DOHH2 (cell line): Measurements from ENCODE around the gene CNTN2.

Experiments used
- H3F3A ChIP-seq: fragments of 200-600 bp; sonication (generic), shearing (Covaris generic); 2 replicates; pipeline ENCODE4 v1.6.0; 2016; ENCODE audit warnings: antibody characterized with exemption, mild to moderate bottlenecking; ENCODE audit not compliant: control insufficient read depth, insufficient read depth
- H3K27ac ChIP-seq: fragments of 200-600 bp; sonication (generic); 2 replicates; pipeline ENCODE4 v1.5.1; 2014; ENCODE audit warnings: low read depth, mild to moderate bottlenecking, low read length, moderate library complexity
- H3K27me3 ChIP-seq: fragments of 200-600 bp; sonication (generic); 2 replicates; pipeline ENCODE4 v1.6.1; 2014; ENCODE audit warnings: mild to moderate bottlenecking, low read length, mixed read lengths; ENCODE audit not compliant: control insufficient read depth
- H3K36me3 ChIP-seq: fragments of 200-600 bp; sonication (generic); 2 replicates; pipeline ENCODE4 v1.6.1; 2014; ENCODE audit warnings: mild to moderate bottlenecking, low read length, moderate library complexity, mixed read lengths; ENCODE audit not compliant: control insufficient read depth
- H3K4me1 ChIP-seq: fragments of 200-600 bp; sonication (generic); 2 replicates; pipeline ENCODE4 v1.6.1; 2014; ENCODE audit warnings: mild to moderate bottlenecking, low read length, mixed read lengths; ENCODE audit not compliant: control insufficient read depth
- H3K4me2 ChIP-seq: fragments of 200-600 bp; sonication (generic); 2 replicates; pipeline ENCODE4 v1.6.0; 2014; ENCODE audit warnings: mild to moderate bottlenecking, low read length, moderate library complexity
- H3K4me3 ChIP-seq: fragments of 200-600 bp; sonication (generic); 2 replicates; pipeline ENCODE4 v1.5.1; 2014; ENCODE audit warnings: mild to moderate bottlenecking, low read length, mixed read lengths
- H3K79me2 ChIP-seq: fragments of 200-600 bp; sonication (generic); 2 replicates; pipeline ENCODE4 v1.6.1; 2014; ENCODE audit warnings: mild to moderate bottlenecking, low read length, mixed read lengths; ENCODE audit not compliant: control insufficient read depth
- H3K9me2 ChIP-seq: fragments of 200-600 bp; sonication (generic); replicated peaks from 2 replicates; pipeline ENCODE4 v1.6.1; 2014; ENCODE audit warnings: mild to moderate bottlenecking, low read length, mixed read lengths; ENCODE audit not compliant: control insufficient read depth
- H3K9me3 ChIP-seq: fragments of 200-600 bp; sonication (generic); 2 replicates; pipeline ENCODE4 v1.6.1; 2014; ENCODE audit warnings: antibody characterized with exemption, low read length, mixed read lengths; ENCODE audit not compliant: control insufficient read depth, insufficient read depth
- H4K20me1 ChIP-seq: fragments of 200-600 bp; sonication (generic); 2 replicates; pipeline ENCODE4 v1.6.0; 2014; ENCODE audit warnings: low read depth, mild to moderate bottlenecking, antibody characterized with exemption, low read length, moderate library complexity; ENCODE audit not compliant: control insufficient read depth, insufficient read depth
- CTCF ChIP-seq: fragments of 200-600 bp; sonication (generic); IDR thresholded peaks from one replicate; pipeline ENCODE4 v1.5.1; 2014; ENCODE audit warnings: antibody characterized with exemption, mild to moderate bottlenecking, low read depth, low read length; ENCODE audit not compliant: poor library complexity, severe bottlenecking
- EZH2phosphoT487 ChIP-seq: fragments of 200-600 bp; sonication (generic); IDR thresholded peaks from 2 replicates; pipeline ENCODE4 v1.6.1; 2017; ENCODE audit warnings: borderline replicate concordance, mild to moderate bottlenecking, antibody characterized with exemption, low read length, moderate library complexity, mixed read lengths

CNTN2 gene

GRCh38 chr1:205003358-205004131 lies 39.5 kb upstream of the CNTN2 start:
- H3K27me3 ChIP-seq, result peaks cover 30% of the 10 kb centered on the region
- H3K4me2 ChIP-seq, result no peak overlapping the region
- H3K27ac ChIP-seq, result no peak overlapping the region
- no peaks in the 10 kb centered on the region for H3K36me3 ChIP-seq
- TF ChIP-seq EZH2phosphoT487, result no peak
- no peak for TF ChIP-seq CTCF
- H3K9me3 ChIP-seq, result no peaks in the 10 kb centered on the region
- H3K79me2 ChIP-seq, result no peaks in the 10 kb centered on the region
- no peaks in the 10 kb centered on the region for H4K20me1 ChIP-seq
- H3F3A ChIP-seq, result no peaks in the 10 kb centered on the region
- H3K4me3 ChIP-seq, result no peak overlapping the region
- no peaks in the 10 kb centered on the region for H3K9me2 ChIP-seq
- H3K4me1 ChIP-seq, result no peaks in the 10 kb centered on the region

- TF ChIP-seq CTCF (no peak), EZH2phosphoT487 (no peak)
- Histone ChIP-seq H3F3A (no peaks in the 10 kb centered on the region), H3K79me2 (no peaks in the 10 kb centered on the region), H3K4me3 (no peak overlapping the region), H3K9me3 (no peaks in the 10 kb centered on the region), H3K9me2 (no peaks in the 10 kb centered on the region), H3K4me2 (no peak overlapping the region), H3K36me3 (no peaks in the 10 kb centered on the region), H3K27me3 (peaks cover 27% of the 10 kb centered on the region), H3K4me1 (no peaks in the 10 kb centered on the region), H3K27ac (no peak overlapping the region), H4K20me1 (no peaks in the 10 kb centered on the region)
Measured at GRCh38 chr1:205004351-205004750, 38.7 kb upstream of the CNTN2 start.

GRCh38 chr1:205008896-205009295 lies 34.1 kb upstream of the CNTN2 start:
- no peaks in the 10 kb centered on the region for H3F3A ChIP-seq
- H3K27me3 ChIP-seq, result peaks cover 19% of the 10 kb centered on the region
- no peaks in the 10 kb centered on the region for H3K9me2 ChIP-seq
- TF ChIP-seq CTCF (no peak), EZH2phosphoT487 (no peak)
- no peak overlapping the region for H3K27ac ChIP-seq
- H3K9me3 ChIP-seq, result no peaks in the 10 kb centered on the region
- no peaks in the 10 kb centered on the region for H3K4me1 ChIP-seq
- no peak overlapping the region for H3K4me2 ChIP-seq
- H3K4me3 ChIP-seq, result no peak overlapping the region
- no peaks in the 10 kb centered on the region for H4K20me1 ChIP-seq
- H3K79me2 ChIP-seq, result no peaks in the 10 kb centered on the region
- H3K36me3 ChIP-seq, result no peaks in the 10 kb centered on the region
